GM23338 (cell line): ENCODE results near the gene PARP3. TPM values are rescaled to one million over a fixed set of nuclear protein-coding genes. Genes with fewer than 3 reads are reported as not detected.

ENCODE experiments used
- ATAC-seq: fragments of 200-7000 bp; cut with Tn5 transposase; 3 replicates; pipeline ENCODE4 v1.9.1; 2020
- DNase-seq: peaks from one replicate; pipeline ENCODE4 v3.0.0-alpha.2; 2015; ENCODE audit warnings: low spot score
- H2AFZ ChIP-seq: fragments of 200-600 bp; sonication (generic); 2 replicates; pipeline ENCODE4 v1.8.0; 2016; ENCODE audit warnings: antibody characterized with exemption, mild to moderate bottlenecking, moderate library complexity
- H3F3A ChIP-seq: fragments of 200-600 bp; sonication (generic); replicated peaks from 2 replicates; pipeline ENCODE4 v1.8.0; 2017; ENCODE audit warnings: antibody characterized with exemption, mixed run types, low read depth
- H3K27ac ChIP-seq: fragments of 200-600 bp; sonication (generic); 2 replicates; pipeline ENCODE4 v1.6.1; 2016; ENCODE audit warnings: low read depth
- H3K27me3 ChIP-seq: fragments of 200-600 bp; sonication (generic); 2 replicates; pipeline ENCODE4 v1.8.0; 2016; ENCODE audit warnings: mild to moderate bottlenecking, mixed run types, moderate library complexity; ENCODE audit not compliant: insufficient read depth
- H3K36me3 ChIP-seq: fragments of 200-600 bp; sonication (generic); 2 replicates; pipeline ENCODE4 v1.8.0; 2016; ENCODE audit warnings: mild to moderate bottlenecking; ENCODE audit not compliant: insufficient read depth
- H3K4me1 ChIP-seq: fragments of 200-600 bp; sonication (generic); 2 replicates; pipeline ENCODE4 v1.8.0; 2016; ENCODE audit warnings: mild to moderate bottlenecking, moderate library complexity; ENCODE audit not compliant: insufficient read depth
- H3K4me2 ChIP-seq: fragments of 200-600 bp; sonication (generic); 2 replicates; pipeline ENCODE4 v1.7.1; 2017; ENCODE audit warnings: mixed run types
- H3K4me3 ChIP-seq: fragments of 200-600 bp; sonication (generic); 2 replicates; pipeline ENCODE4 v1.6.1; 2016; ENCODE audit warnings: mixed run types
- H3K79me2 ChIP-seq: fragments of 200-600 bp; sonication (generic); replicated peaks from 2 replicates; pipeline ENCODE4 v1.8.0; 2017; ENCODE audit warnings: mild to moderate bottlenecking; ENCODE audit not compliant: insufficient read depth
- H3K9me2 ChIP-seq: fragments of 200-600 bp; sonication (generic); 2 replicates; pipeline ENCODE4 v1.8.0; 2017; ENCODE audit not compliant: insufficient read depth
- H4K20me1 ChIP-seq: fragments of 200-600 bp; sonication (generic); replicated peaks from 2 replicates; pipeline ENCODE4 v1.8.0; 2017; ENCODE audit warnings: mild to moderate bottlenecking; ENCODE audit not compliant: insufficient read depth
- H3K27ac Mint-ChIP-seq: 2 replicates; pipeline ENCODE4 v1.8.0; 2020; ENCODE audit warnings: inconsistent platforms, mild to moderate bottlenecking, moderate library complexity, mixed read lengths
- H3K27me3 Mint-ChIP-seq: 3 replicates; pipeline ENCODE4 v1.8.0; 2022; ENCODE audit warnings: low read depth, mild to moderate bottlenecking, moderate library complexity, mixed read lengths, inconsistent platforms; ENCODE audit not compliant: insufficient read depth, poor library complexity
- H3K36me3 Mint-ChIP-seq: 3 replicates; pipeline ENCODE4 v1.8.0; 2021; ENCODE audit warnings: low read depth, mild to moderate bottlenecking, inconsistent platforms, moderate library complexity, mixed read lengths
- H3K4me1 Mint-ChIP-seq: 3 replicates; pipeline ENCODE4 v1.8.0; 2020; ENCODE audit warnings: mild to moderate bottlenecking, inconsistent platforms, mixed read lengths
- H3K4me3 Mint-ChIP-seq: 3 replicates; pipeline ENCODE4 v1.8.0; 2021; ENCODE audit warnings: moderate library complexity, mild to moderate bottlenecking, inconsistent platforms, mixed read lengths
- H3K9me3 Mint-ChIP-seq: 3 replicates; pipeline ENCODE4 v1.8.0; 2020; ENCODE audit warnings: moderate library complexity, mild to moderate bottlenecking, inconsistent platforms, mixed read lengths
- CREB1 ChIP-seq: fragments of 250-450 bp; sonication (Bioruptor Pico); IDR thresholded peaks from 2 replicates; pipeline ENCODE4 v1.5.0; 2020; ENCODE audit warnings: low read depth, mild to moderate bottlenecking, moderate library complexity
- CTCF ChIP-seq, 2 experiments: fragments of 200-600 bp in 1 of 2; sonication (generic) in 1 of 2; conservative IDR thresholded peaks; 2 replicates each; pipeline versions ENCODE4 v1.5.1 to v1.6.1; 2016 to 2017; ENCODE audit warnings: antibody characterized with exemption in 2 of 2, low read depth in 2 of 2, mild to moderate bottlenecking in 2 of 2, moderate library complexity in 1 of 2
- ZNF331 ChIP-seq: fragments of 250-450 bp; sonication (Bioruptor Pico); IDR thresholded peaks from 2 replicates; pipeline ENCODE4 v1.5.0; 2020; ENCODE audit warnings: low read depth, mild to moderate bottlenecking, moderate library complexity
- polyA plus RNA-seq: library from polyadenylated mRNA; unstranded; fragments of >200 nt; fragmentation: Nextera tagmentation; extraction: Ambion mirVana; gene quantifications from 2 replicates; pipeline ENCODE4 v1.2.1, GENCODE V29; 2016
- total RNA-seq: library from RNA; depleted of rRNA; stranded (reverse); fragments of >200 nt; shearing (Covaris generic); gene quantifications from 2 replicates; pipeline ENCODE4 v1.2.3, GENCODE V29; 2014

PARP3 gene
- total and polyA plus RNA-seq, 2 experiments from 2014 or later: 0.76 to 1.1 TPM

DNA sequence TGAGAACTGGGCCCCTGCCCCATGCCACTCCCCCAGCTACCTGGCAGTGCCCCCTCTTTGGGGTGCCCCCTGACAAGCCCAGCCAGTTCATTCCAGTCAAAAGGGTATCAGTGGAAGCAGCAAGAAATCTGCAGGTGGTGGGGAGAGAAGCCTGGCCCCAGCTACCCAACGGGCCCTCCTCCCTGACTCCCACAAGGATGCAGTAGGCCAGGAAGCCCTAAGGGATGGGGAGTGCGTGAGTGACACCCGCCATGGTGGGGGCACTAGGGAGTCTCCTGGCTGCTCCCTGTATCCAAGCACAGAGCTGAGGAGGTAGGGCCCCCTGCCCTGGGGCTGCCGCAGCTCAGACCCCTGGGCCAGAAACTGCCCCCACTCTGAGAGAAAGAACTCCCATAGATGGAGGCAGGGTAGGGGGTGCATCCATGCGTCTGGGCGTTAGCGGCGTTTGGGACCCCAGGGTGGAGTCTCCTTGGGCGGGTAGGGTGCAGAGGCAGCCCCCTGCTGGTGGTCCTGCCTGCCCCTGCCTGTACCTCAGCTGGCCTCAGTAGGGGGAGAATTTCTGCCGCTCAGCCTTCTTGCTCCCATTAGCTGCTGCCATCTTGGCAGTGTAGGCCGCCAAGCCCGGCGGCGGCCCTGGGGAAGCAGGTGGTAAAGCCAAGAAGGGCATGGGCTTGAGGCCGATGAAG, 15.5 kb downstream of the PARP3 start:
- Histone ChIP-seq H3K79me2 (no peaks in the 10 kb centered on the region), H3K4me2 (no peak overlapping the region), H3K27ac (no peak overlapping the region), H3K27me3 (peaks cover 46% of the 10 kb centered on the region), H3K4me3 (no peak overlapping the region), H3K4me1 (no peaks in the 10 kb centered on the region; the same call in 1 of the 2 replicates), H3K36me3 (no peaks in the 10 kb centered on the region), H2AFZ (no peak overlapping the region), H3F3A (0 out of 2 replicates have a peak, but pooled peaks cover 5% of the 10 kb centered on the region), H3K9me2 (no peaks in the 10 kb centered on the region), H4K20me1 (no peaks in the 10 kb centered on the region; the same call in 1 of the 2 replicates)
- Mint-ChIP-seq H3K4me1 (peaks cover 9% of the 10 kb centered on the region; the same call in 2 of the 3 replicates), H3K27me3 (peaks cover 48% of the 10 kb centered on the region), H3K4me3 (no peak overlapping the region), H3K27ac (no peak overlapping the region), H3K9me3 (no peaks in the 10 kb centered on the region), H3K36me3 (peaks cover 3% of the 10 kb centered on the region; the same call in 1 of the 3 replicates)
- DNase-seq (no peak), ATAC-seq (no peak)
- TF ChIP-seq CREB1 (CRISPR knock-in tag): no peak
- TF ChIP-seq CTCF (conservative IDR thresholded peaks at IDR 0.05; ENCODE audit: low read depth in 2 of 2): peak in 1 of 2 experiments; percentile 24; a peak in 1 of 4 replicates

GRCh38 chr3:51958603-51959521, 16.7 kb downstream of the PARP3 start:
- H3K4me2 ChIP-seq: no peak overlapping the region
- H3K27me3 Mint-ChIP-seq: peaks cover 42% of the 10 kb centered on the region
- 0 out of 2 replicates have a peak, but pooled peaks cover 5% of the 10 kb centered on the region for H3F3A ChIP-seq
- H3K4me3 Mint-ChIP-seq: no peak overlapping the region
- 0 out of 4 replicates have a peak, but pooled peaks of 1 of the 2 experiments have one; percentile 5 for TF ChIP-seq CTCF (conservative IDR thresholded peaks at IDR 0.05; ENCODE audit: low read depth in 2 of 2)
- no peak for TF ChIP-seq ZNF331 (CRISPR knock-in tag)
- peaks cover 3% of the 10 kb centered on the region; the same call in 1 of the 3 replicates for H3K36me3 Mint-ChIP-seq
- no peak overlapping the region for H3K27ac Mint-ChIP-seq
- no peaks in the 10 kb centered on the region; the same call in 1 of the 2 replicates for H4K20me1 ChIP-seq
- H3K9me2 ChIP-seq: no peaks in the 10 kb centered on the region
- peaks cover 10% of the 10 kb centered on the region; the same call in 2 of the 3 replicates for H3K4me1 Mint-ChIP-seq
- no peak for ATAC-seq
- no peak overlapping the region for H3K27ac ChIP-seq
- H3K9me3 Mint-ChIP-seq: no peaks in the 10 kb centered on the region
- peaks cover 1% of the 10 kb centered on the region; the same call in 1 of the 2 replicates for H3K4me1 ChIP-seq
- H3K4me3 ChIP-seq: no peak overlapping the region
- DNase-seq: no peak
- H2AFZ ChIP-seq: no peak overlapping the region
- H3K27me3 ChIP-seq: peaks cover 34% of the 10 kb centered on the region
- no peaks in the 10 kb centered on the region for H3K79me2 ChIP-seq
- H3K36me3 ChIP-seq: no peaks in the 10 kb centered on the region
